GM19324 (cell line): ENCODE results near the gene TOLLIP.

ENCODE experiments used
- ATAC-seq: cut with Tn5 transposase; IDR thresholded peaks from one replicate; pipeline ENCODE4 v1.9.1; 2021; ENCODE audit warnings: mild to moderate bottlenecking, moderate library complexity; ENCODE audit not compliant: unreplicated experiment, low FRiP score

The TOLLIP gene

GRCh38 chr11:1285316-1285744, 24.1 kb downstream of the TOLLIP start:
- no peak for ATAC-seq

- no peak for ATAC-seq
Measured at GRCh38 chr11:1283906-1284305, 25.5 kb downstream of the TOLLIP start.

GRCh38 chr11:1283091-1283511, 26.3 kb downstream of the TOLLIP start:
- no peak for ATAC-seq

- ATAC-seq = no peak
Measured at GRCh38 chr11:1281974-1282365, 27.5 kb downstream of the TOLLIP start.

- ATAC-seq = no peak
Measured at GRCh38 chr11:1281326-1281973, 28.0 kb downstream of the TOLLIP start.

GRCh38 chr11:1280116-1281035, 29.1 kb downstream of the TOLLIP start:
- no peak for ATAC-seq

GRCh38 chr11:1279674-1280055, 29.8 kb downstream of the TOLLIP start:
- ATAC-seq = no peak

- ATAC-seq = no peak
Measured at GRCh38 chr11:1278766-1279673, 30.4 kb downstream of the TOLLIP start.

GRCh38 chr11:1277936-1278512, 31.4 kb downstream of the TOLLIP start:
- ATAC-seq = no peak

GRCh38 chr11:1276866-1277615, 32.4 kb downstream of the TOLLIP start:
- ATAC-seq = no peak

GRCh38 chr11:1276041-1276790, 33.2 kb downstream of the TOLLIP start:
- ATAC-seq = no peak

GRCh38 chr11:1275021-1275420, 34.4 kb downstream of the TOLLIP start:
- no peak for ATAC-seq

GRCh38 chr11:1274501-1274900, 34.9 kb downstream of the TOLLIP start:
- ATAC-seq = no peak

GRCh38 chr11:1272531-1272930, 36.9 kb downstream of the TOLLIP start:
- no peak for ATAC-seq

- ATAC-seq = no peak
Measured at GRCh38 chr11:1271927-1272326, 37.5 kb downstream of the TOLLIP start.

- no peak for ATAC-seq
Measured at GRCh38 chr11:1271406-1271805, 38.0 kb downstream of the TOLLIP start.

- no peak for ATAC-seq
Measured at GRCh38 chr11:1271002-1271401, 38.4 kb downstream of the TOLLIP start.

- ATAC-seq = no peak
Measured at GRCh38 chr11:1270476-1270875, 39.0 kb downstream of the TOLLIP start.

GRCh38 chr11:1269957-1270356, 39.5 kb downstream of the TOLLIP start:
- ATAC-seq = no peak
